Endothelial cell of umbilical vein (primary cell): ENCODE results near the gene IGFL1. TPM values are rescaled to one million over a fixed set of nuclear protein-coding genes. Genes with fewer than 3 reads are reported as not detected.

ENCODE experiments used
- BruUV-seq: library from RNA; stranded (reverse); fragments of 400-500 nt; replicated peaks from 2 replicates; lab custom pipeline; 2021; lab: Mats Ljungman, UMichigan
- CTCF ChIA-PET: fragments of 300-600, 350-600 bp; sonication (Branson Sonifier 250); formaldehyde crosslinking; loops from one replicate; lab custom pipeline; 2021; ENCODE audit warnings: antibody characterized with exemption, inconsistent platforms; lab: Charles Lee
- POLR2A ChIA-PET: fragments of 300-600, 350-600 bp; sonication (Branson Sonifier 250); formaldehyde crosslinking; loops from one replicate; lab custom pipeline; 2021; ENCODE audit warnings: antibody characterized with exemption, inconsistent platforms; lab: Charles Lee
- DNase-seq: peaks from one replicate; pipeline ENCODE4 v3.0.0-alpha.2; 2011; ENCODE audit warnings: low read depth, low spot score
- FAIRE-seq: peaks from 2 replicates; lab custom pipeline; 2011; peaks lifted over from hg19 to GRCh38; lab: Jason Lieb, UNC
- H2AFZ ChIP-seq: 2 replicates; pipeline ENCODE4 v1.6.0; 2012; ENCODE audit warnings: low read depth, low read length, control low read depth, inconsistent platforms
- H3K27ac ChIP-seq: 2 replicates; pipeline ENCODE4 v1.5.1; 2011; ENCODE audit warnings: low read depth, mild to moderate bottlenecking, control low read depth, low read length, moderate library complexity; ENCODE audit not compliant: insufficient read depth
- H3K27me3 ChIP-seq, 2 experiments: 2 replicates each; pipeline versions ENCODE4 v1.6.0 to v1.6.1; 2011; ENCODE audit warnings: low read length in 2 of 2, mixed read lengths in 1 of 2; ENCODE audit not compliant: control insufficient read depth in 2 of 2, insufficient read depth in 2 of 2
- H3K36me3 ChIP-seq, 2 experiments: 2 replicates in 1 of 2; 3 replicates in 1 of 2; pipeline ENCODE4 v1.5.1; 2011; ENCODE audit warnings: low read length in 2 of 2, mild to moderate bottlenecking in 1 of 2, moderate library complexity in 1 of 2; ENCODE audit not compliant: control insufficient read depth in 2 of 2, insufficient read depth in 2 of 2; ENCODE audit errors: extremely low read depth in 1 of 2
- H3K4me1 ChIP-seq: 3 replicates; pipeline ENCODE4 v1.5.1; 2011; ENCODE audit warnings: mild to moderate bottlenecking, low read length; ENCODE audit not compliant: control insufficient read depth, insufficient read depth; ENCODE audit errors: extremely low read depth
- H3K4me2 ChIP-seq: 2 replicates; pipeline ENCODE4 v1.6.1; 2011; ENCODE audit warnings: low read length, control low read depth, mixed read lengths; ENCODE audit not compliant: insufficient read depth
- H3K4me3 ChIP-seq, 3 experiments: fragments of 200-600 bp in 1 of 3; sonication (generic), shearing (Covaris generic) in 1 of 3; replicated peaks in 1 of 3; 2 replicates each; pipeline ENCODE4 v1.5.1; 2011 to 2016; ENCODE audit warnings: control low read depth in 3 of 3, low read length in 3 of 3, mild to moderate bottlenecking in 2 of 3, inconsistent platforms in 1 of 3, low read depth in 1 of 3, moderate library complexity in 1 of 3; ENCODE audit not compliant: insufficient read depth in 1 of 3
- H3K79me2 ChIP-seq: 2 replicates; pipeline ENCODE4 v1.6.0; 2012; ENCODE audit warnings: low read length, inconsistent platforms; ENCODE audit not compliant: control insufficient read depth, insufficient read depth
- H3K9ac ChIP-seq: replicated peaks from 2 replicates; pipeline ENCODE3; 2011; ENCODE audit warnings: low read length, control low read depth; ENCODE audit not compliant: insufficient read depth; ENCODE audit errors: extremely low read depth
- H3K9me1 ChIP-seq: replicated peaks from 3 replicates; pipeline ENCODE4 v1.6.0; 2011; ENCODE audit warnings: mild to moderate bottlenecking, low read length; ENCODE audit not compliant: control insufficient read depth, insufficient read depth; ENCODE audit errors: extremely low read depth
- H3K9me3 ChIP-seq: replicated peaks from 2 replicates; pipeline ENCODE4 v1.5.1; 2012; ENCODE audit warnings: low read length, inconsistent platforms; ENCODE audit not compliant: control insufficient read depth, insufficient read depth
- H4K20me1 ChIP-seq: replicated peaks from 2 replicates; pipeline ENCODE3; 2011; ENCODE audit warnings: mild to moderate bottlenecking, low read length; ENCODE audit not compliant: control insufficient read depth, insufficient read depth; ENCODE audit errors: extremely low read depth
- CTCF ChIP-seq, 2 donors: IDR thresholded peaks; 1 replicate in 1 of 2; 2 replicates in 1 of 2; pipeline ENCODE4 v1.5.1; 2011; ENCODE audit warnings: low read length in 2 of 2, mild to moderate bottlenecking in 2 of 2, moderate library complexity in 2 of 2, control low read depth in 1 of 2, inconsistent platforms in 1 of 2, low read depth in 1 of 2; ENCODE audit not compliant: insufficient read depth in 1 of 2; ENCODE audit errors: extremely low read depth in 1 of 2
- EZH2 ChIP-seq: IDR thresholded peaks from 2 replicates; pipeline ENCODE4 v1.6.1; 2012; ENCODE audit warnings: borderline replicate concordance, low read depth, mild to moderate bottlenecking, moderate library complexity, low read length, inconsistent platforms; ENCODE audit not compliant: severe bottlenecking
- FOS ChIP-seq: IDR thresholded peaks from 2 replicates; pipeline ENCODE4 v1.6.1; 2011; ENCODE audit warnings: mild to moderate bottlenecking, low read length, moderate library complexity, borderline replicate concordance; ENCODE audit not compliant: insufficient read depth
- GATA2 ChIP-seq: IDR thresholded peaks from 2 replicates; pipeline ENCODE4 v1.7.0; 2011; ENCODE audit warnings: low read depth, mild to moderate bottlenecking, moderate library complexity, mixed read lengths, low read length; ENCODE audit not compliant: insufficient read length, insufficient read depth
- JUN ChIP-seq: IDR thresholded peaks from 2 replicates; pipeline ENCODE4 v1.6.1; 2011; ENCODE audit warnings: borderline replicate concordance, low read depth; ENCODE audit not compliant: insufficient read length, insufficient read depth
- MAX ChIP-seq: IDR thresholded peaks from 2 replicates; pipeline ENCODE4 v1.6.1; 2011; ENCODE audit not compliant: insufficient read depth, insufficient read length
- MYC ChIP-seq: IDR thresholded peaks from one replicate; pipeline ENCODE4 v1.6.1; 2011; ENCODE audit warnings: mild to moderate bottlenecking, low read depth, low read length
- POLR2A ChIP-seq: IDR thresholded peaks from 2 replicates; pipeline ENCODE4 v1.6.1; 2012; ENCODE audit warnings: low read depth, mild to moderate bottlenecking, control low read depth, low read length
- POLR2AphosphoS5 ChIP-seq: IDR thresholded peaks from 2 replicates; pipeline ENCODE4 v1.6.1; 2012; ENCODE audit warnings: low read depth, mild to moderate bottlenecking, control low read depth, low read length, moderate library complexity; ENCODE audit not compliant: insufficient read depth
- dilution Hi-C: fragments of 300-500 bp; cut with MboI; formaldehyde crosslinking; loops from one replicate; pipeline ENCODE4 v1.15.0; 2019; ENCODE audit warnings: low sequenced_read_pairs; ENCODE audit not compliant: extremely low pct_ligation_motif_present
- intact Hi-C: fragments of 100-400 bp; cut with micrococcal nuclease; formaldehyde crosslinking; loops from one replicate; pipeline ENCODE4 v1.10.0; 2022
- polyA plus RNA-seq, 4 experiments: library from polyadenylated mRNA; depleted of rRNA in 3 of 4; stranded (reverse) in 3 of 4; unstranded in 1 of 4; fragments of >200 nt; gene quantifications; 2 replicates each; pipeline versions ENCODE4 v1.2.1 to v1.2.3, GENCODE V29; 2011 to 2012; ENCODE audit warnings: missing spikeins in 1 of 4
- total RNA-seq: library from RNA; stranded (reverse); gene quantifications from 2 replicates; pipeline ENCODE4 v1.2.3, GENCODE V29; 2021

The IGFL1 gene
- total and polyA plus RNA-seq, 2 donors (not counting 3 experiments of a cell fraction or from before 2014, with no cell fraction given) = not detected

GRCh38 chr19:46202872-46203860, 26.4 kb upstream of the IGFL1 start:
- no peak for TF ChIP-seq GATA2
- TF ChIP-seq MYC = no peak
- TF ChIP-seq POLR2AphosphoS5 = no peak
- no peak for TF ChIP-seq EZH2
- no peak for TF ChIP-seq FOS
- no peak for TF ChIP-seq JUN
- no peak for TF ChIP-seq CTCF (IDR thresholded peaks at IDR 0.05; ENCODE audit: extremely low read depth in 1 of 2, insufficient read depth in 1 of 2, low read depth in 1 of 2, low read length in 2 of 2)
- TF ChIP-seq MAX = no peak
- TF ChIP-seq POLR2A = no peak
- intact Hi-C loops = no loop called here
- Histone ChIP-seq H4K20me1 (no peaks in the 10 kb centered on the region), H3K36me3 (no peaks in the 10 kb centered on the region), H3K27me3 (peaks cover 0 to 3% of the 10 kb centered on the region in 2 experiments), H3K4me2 (no peak overlapping the region), H3K27ac (no peak overlapping the region), H3K4me3 (no peak overlapping the region), H2AFZ (no peak overlapping the region), H3K9me1 (no peaks in the 10 kb centered on the region), H3K9ac (no peak overlapping the region), H3K79me2 (no peaks in the 10 kb centered on the region), H3K4me1 (no peaks in the 10 kb centered on the region), H3K9me3 (no peaks in the 10 kb centered on the region)
- dilution Hi-C loops = no loop called here
- CTCF ChIA-PET = no interaction called here
- no TSS peak for BruUV-seq
- POLR2A ChIA-PET = no interaction called here
- DNase-seq (no peak), FAIRE-seq (no peak)
